H54 (cell line): ENCODE measurements around the gene IRGQ.
"Not testable (repeated sequence)": the region's sequence is repeated elsewhere in the genome, so short reads cannot be mapped to it uniquely, and the experiment has no call there.

ENCODE experiments used
- DNase-seq: peaks from one replicate; pipeline ENCODE4 v3.0.0; 2011; ENCODE audit warnings: low spot score, mixed read lengths; ENCODE audit not compliant: insufficient read length
- FAIRE-seq: peaks from 3 replicates; lab custom pipeline; 2011; peaks lifted over from hg19 to GRCh38; lab: Jason Lieb, UNC
- POLR2A ChIP-seq: IDR thresholded peaks from 2 replicates; pipeline ENCODE4 v1.6.1; 2011; ENCODE audit warnings: low read depth, mild to moderate bottlenecking, low read length

IRGQ gene

GRCh38 chr19:43595999-43596841, at the start of gene IRGQ, which contains the start of gene ZNF576:
Gene IRGQ, minus strand, starts transcription at chr19:43596134. Its CDS starts 796 bp downstream, at chr19:43595338.
Gene ZNF576, plus strand, starts transcription at chr19:43596595. Its CDS starts 514 bp downstream, at chr19:43597109.
- FAIRE-seq, result peak; percentile 86
- peak; percentile 71 for TF ChIP-seq POLR2A

GRCh38 chr19:43644181-43644580, 48.2 kb upstream of the IRGQ start:
- DNase-seq, result no peak
- TF ChIP-seq POLR2A, result no peak
- FAIRE-seq, result no peak

More at GRCh38 chr19:43595999-43596841, at the start of gene IRGQ, which contains the start of gene ZNF576:
- DNase-seq, result peak; percentile 99

- no peak for DNase-seq
- FAIRE-seq, result no peak
- no peak for TF ChIP-seq POLR2A
Measured at GRCh38 chr19:43643326-43643725, 47.4 kb upstream of the IRGQ start.

GRCh38 chr19:43642531-43642930, 46.6 kb upstream of the IRGQ start:
- no peak for FAIRE-seq
- TF ChIP-seq POLR2A, result no peak
- no peak for DNase-seq

- no peak for FAIRE-seq
- no peak for TF ChIP-seq POLR2A
- DNase-seq, result no peak
Measured at GRCh38 chr19:43641333-43641732, 45.4 kb upstream of the IRGQ start.

- no peak for TF ChIP-seq POLR2A
- DNase-seq (no peak), FAIRE-seq (no peak)
Measured at GRCh38 chr19:43640424-43640757, 44.5 kb upstream of the IRGQ start.

- FAIRE-seq (no peak), DNase-seq (no peak)
- no peak for TF ChIP-seq POLR2A
Measured at GRCh38 chr19:43639519-43640423, 43.8 kb upstream of the IRGQ start, which contains the start of gene CADM4. Gene CADM4, minus strand, starts transcription at chr19:43639850. Its CDS starts 60 bp downstream, at chr19:43639790.

- no peak for TF ChIP-seq POLR2A
- FAIRE-seq (no peak), DNase-seq (no peak)
Measured at GRCh38 chr19:43638995-43639518, 43.1 kb upstream of the IRGQ start.

- DNase-seq (no peak), FAIRE-seq (no peak)
- no peak for TF ChIP-seq POLR2A
Measured at GRCh38 chr19:43638214-43638994, 42.5 kb upstream of the IRGQ start.

- FAIRE-seq (no peak), DNase-seq (peak; percentile 78)
- TF ChIP-seq POLR2A, result no peak
Measured at GRCh38 chr19:43636121-43636683, 40.3 kb upstream of the IRGQ start.

- not testable (repeated sequence) for FAIRE-seq
Measured at GRCh38 chr19:43635561-43635940, 39.6 kb upstream of the IRGQ start.

GRCh38 chr19:43634872-43635560, 39.1 kb upstream of the IRGQ start:
- no peak for DNase-seq
- TF ChIP-seq POLR2A, result no peak
- FAIRE-seq, result no peak

More at GRCh38 chr19:43635561-43635940, 39.6 kb upstream of the IRGQ start:
- not testable (repeated sequence) for DNase-seq
